Type B pancreatic cell (in vitro differentiated cells): ENCODE data around the gene RPS21. TPM values are rescaled to one million over a fixed set of nuclear protein-coding genes. Genes with fewer than 3 reads are reported as not detected.

ENCODE experiments used
- DNase-seq: peaks from one replicate; pipeline ENCODE4 v3.0.0; 2021; ENCODE audit warnings: mixed read lengths; ENCODE audit not compliant: unreplicated experiment; ENCODE audit errors: extremely low spot score
- H3K27ac Mint-ChIP-seq: 2 replicates; pipeline ENCODE4 v1.8.0; 2021; ENCODE audit warnings: mild to moderate bottlenecking, mixed read lengths
- H3K27me3 Mint-ChIP-seq: 2 replicates; pipeline ENCODE4 v1.8.0; 2021; ENCODE audit warnings: mixed read lengths
- H3K36me3 Mint-ChIP-seq: 2 replicates; pipeline ENCODE4 v1.8.0; 2021; ENCODE audit warnings: mixed read lengths
- H3K4me1 Mint-ChIP-seq: one replicate; pipeline ENCODE4 v1.8.0; 2021; ENCODE audit warnings: mixed read lengths; ENCODE audit not compliant: unreplicated experiment
- H3K4me3 Mint-ChIP-seq: 2 replicates; pipeline ENCODE4 v1.8.0; 2021; ENCODE audit warnings: mild to moderate bottlenecking, mixed read lengths
- H3K9me3 Mint-ChIP-seq: 2 replicates; pipeline ENCODE4 v1.8.0; 2021; ENCODE audit warnings: mixed read lengths
- total RNA-seq: library from RNA; stranded (reverse); gene quantifications from 2 replicates; pipeline ENCODE4 v1.2.1, GENCODE V29; 2021; ENCODE audit warnings: low replicate concordance
- TF ChIP-seq, protein P1 (sequence below): fragments of 200-600 bp; sonication (generic); conservative IDR thresholded peaks from 2 replicates; pipeline ENCODE4 v1.5.0; 2021; ENCODE audit warnings: antibody characterized with exemption, mild to moderate bottlenecking

RPS21 gene
- total RNA-seq, 1 donor from 2014 or later: 1,432 TPM

DNA sequence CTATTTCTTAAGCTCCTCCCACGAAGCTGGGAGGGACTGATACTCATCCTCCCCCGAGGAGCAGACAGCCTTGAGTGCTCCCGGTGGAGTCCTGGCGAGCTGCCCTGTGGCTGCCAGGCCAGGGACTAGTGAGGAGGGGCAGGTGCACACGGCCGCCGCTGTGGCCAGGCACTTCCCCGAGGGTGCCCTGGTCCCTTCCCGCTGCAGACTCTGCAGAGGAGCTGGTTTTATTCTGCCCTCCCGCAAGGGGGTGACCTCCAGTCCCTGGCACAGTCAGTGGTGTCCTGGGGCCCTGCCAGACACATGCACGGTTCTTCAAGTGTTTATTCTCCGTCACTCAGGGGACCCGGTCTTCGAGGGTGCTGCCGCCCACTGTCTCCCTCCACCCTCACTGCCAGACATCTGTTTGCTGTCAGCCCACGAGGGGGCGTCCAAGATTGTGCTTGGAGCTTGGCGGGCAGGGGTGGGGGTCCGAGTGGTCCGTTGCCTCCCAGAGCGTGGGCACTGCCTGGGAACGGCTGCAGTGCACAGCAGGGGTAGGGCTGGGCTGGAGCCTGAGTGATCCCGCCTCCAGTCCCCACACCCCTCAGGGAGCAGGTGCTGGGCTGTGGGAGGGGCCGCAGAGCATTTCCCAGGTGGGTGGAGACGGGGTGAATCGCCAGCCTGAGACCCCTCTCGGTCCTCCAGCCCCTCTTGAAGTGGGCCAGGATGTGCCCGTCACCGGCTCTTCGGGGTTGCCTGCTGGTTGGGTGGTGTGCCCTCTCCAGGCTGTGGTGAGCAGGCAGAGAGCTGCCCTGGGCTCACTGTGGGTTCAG, 23.2 kb downstream of the RPS21 start:
- Mint-ChIP-seq H3K4me1 (peaks cover 13% of the 10 kb centered on the region), H3K9me3 (no peaks in the 10 kb centered on the region), H3K4me3 (peak overlapping the region; percentile 45), H3K27ac (peak overlapping the region; percentile 70), H3K36me3 (no peaks in the 10 kb centered on the region), H3K27me3 (no peaks in the 10 kb centered on the region)
- TF ChIP-seq, protein P1, sequence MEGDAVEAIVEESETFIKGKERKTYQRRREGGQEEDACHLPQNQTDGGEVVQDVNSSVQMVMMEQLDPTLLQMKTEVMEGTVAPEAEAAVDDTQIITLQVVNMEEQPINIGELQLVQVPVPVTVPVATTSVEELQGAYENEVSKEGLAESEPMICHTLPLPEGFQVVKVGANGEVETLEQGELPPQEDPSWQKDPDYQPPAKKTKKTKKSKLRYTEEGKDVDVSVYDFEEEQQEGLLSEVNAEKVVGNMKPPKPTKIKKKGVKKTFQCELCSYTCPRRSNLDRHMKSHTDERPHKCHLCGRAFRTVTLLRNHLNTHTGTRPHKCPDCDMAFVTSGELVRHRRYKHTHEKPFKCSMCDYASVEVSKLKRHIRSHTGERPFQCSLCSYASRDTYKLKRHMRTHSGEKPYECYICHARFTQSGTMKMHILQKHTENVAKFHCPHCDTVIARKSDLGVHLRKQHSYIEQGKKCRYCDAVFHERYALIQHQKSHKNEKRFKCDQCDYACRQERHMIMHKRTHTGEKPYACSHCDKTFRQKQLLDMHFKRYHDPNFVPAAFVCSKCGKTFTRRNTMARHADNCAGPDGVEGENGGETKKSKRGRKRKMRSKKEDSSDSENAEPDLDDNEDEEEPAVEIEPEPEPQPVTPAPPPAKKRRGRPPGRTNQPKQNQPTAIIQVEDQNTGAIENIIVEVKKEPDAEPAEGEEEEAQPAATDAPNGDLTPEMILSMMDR: peak; percentile 78
- no peak for DNase-seq

DNA sequence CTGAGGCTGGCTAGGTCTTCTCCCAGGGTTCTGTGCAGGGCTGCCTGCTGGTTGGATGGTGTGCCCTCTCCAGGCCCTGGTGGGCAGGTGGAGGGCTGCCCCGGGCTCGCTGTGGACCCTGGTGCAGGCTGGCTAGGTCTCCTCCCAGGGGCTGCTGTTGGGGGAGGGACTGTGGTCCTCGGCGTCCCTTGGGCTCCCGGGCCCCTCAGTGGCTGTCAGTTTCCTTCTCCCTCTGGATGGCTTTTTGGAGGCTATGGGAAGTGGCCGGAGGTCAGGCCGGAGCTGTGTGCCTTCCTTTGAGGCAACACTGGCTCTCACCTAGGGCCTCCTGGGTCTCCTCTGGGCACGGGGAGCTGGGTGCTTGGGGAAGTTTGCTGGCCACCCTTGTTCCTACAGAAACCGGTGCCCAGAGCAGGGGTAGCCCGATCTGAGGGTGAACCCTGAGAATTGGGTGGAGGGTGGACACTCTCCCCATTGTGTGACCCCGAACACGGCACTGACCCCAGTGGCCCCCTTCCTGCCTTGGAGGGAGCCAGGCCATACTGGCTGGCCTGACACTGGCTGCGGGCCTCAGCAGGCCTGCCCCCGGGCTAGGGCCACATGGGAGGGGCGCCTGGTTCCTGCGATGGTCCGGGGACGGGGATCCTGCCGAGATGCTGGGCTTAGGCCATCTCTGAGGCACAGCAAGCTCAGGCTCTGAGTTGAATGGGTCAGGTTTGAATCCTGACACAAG, 24.0 kb downstream of the RPS21 start:
- H3K4me3 Mint-ChIP-seq: no peak overlapping the region
- no peak for DNase-seq
- TF ChIP-seq, protein P1: no peak
- no peaks in the 10 kb centered on the region for H3K9me3 Mint-ChIP-seq
- H3K36me3 Mint-ChIP-seq: no peaks in the 10 kb centered on the region
- peaks cover 9% of the 10 kb centered on the region for H3K4me1 Mint-ChIP-seq
- no peak overlapping the region for H3K27ac Mint-ChIP-seq
- H3K27me3 Mint-ChIP-seq: no peaks in the 10 kb centered on the region

DNA sequence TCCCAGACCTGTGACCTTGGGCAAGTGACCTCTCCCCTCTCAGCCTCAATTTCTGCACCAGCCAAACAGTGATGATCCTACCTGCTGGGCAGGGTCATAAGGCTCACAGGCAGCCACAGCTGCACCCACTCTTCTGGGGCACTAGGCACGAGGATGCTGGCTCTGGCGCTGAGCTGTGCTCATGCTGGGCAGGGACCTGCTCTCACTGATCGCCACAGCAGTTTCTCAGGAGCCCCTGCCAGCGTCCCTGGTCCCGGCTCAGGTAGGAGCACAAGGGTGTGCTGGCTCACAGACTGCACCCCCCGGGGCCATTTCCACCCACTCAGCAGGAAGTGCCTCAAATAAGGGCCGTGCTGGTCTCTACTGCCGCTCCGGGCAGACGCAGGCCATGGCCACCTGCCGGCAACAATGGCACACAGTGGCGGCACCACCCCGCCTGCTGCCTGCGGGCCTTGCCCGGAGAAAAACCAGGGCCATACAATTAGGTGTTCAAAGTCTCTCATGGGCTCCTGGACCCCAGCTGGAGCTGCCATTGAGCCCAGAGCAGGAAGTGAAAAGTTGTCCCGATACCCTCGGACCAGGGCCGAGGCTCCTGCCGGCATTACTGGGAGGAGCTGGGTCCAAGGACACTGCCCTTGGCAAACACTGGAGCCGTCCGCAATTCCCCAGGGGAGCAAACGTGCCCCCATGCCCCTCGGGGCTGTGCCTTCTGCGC, 24.7 kb downstream of the RPS21 start:
- Mint-ChIP-seq H3K27ac (no peak overlapping the region), H3K4me1 (peaks cover 9% of the 10 kb centered on the region), H3K27me3 (no peaks in the 10 kb centered on the region), H3K4me3 (no peak overlapping the region), H3K36me3 (no peaks in the 10 kb centered on the region), H3K9me3 (no peaks in the 10 kb centered on the region)
- TF ChIP-seq, protein P1: no peak
- DNase-seq: no peak

DNA sequence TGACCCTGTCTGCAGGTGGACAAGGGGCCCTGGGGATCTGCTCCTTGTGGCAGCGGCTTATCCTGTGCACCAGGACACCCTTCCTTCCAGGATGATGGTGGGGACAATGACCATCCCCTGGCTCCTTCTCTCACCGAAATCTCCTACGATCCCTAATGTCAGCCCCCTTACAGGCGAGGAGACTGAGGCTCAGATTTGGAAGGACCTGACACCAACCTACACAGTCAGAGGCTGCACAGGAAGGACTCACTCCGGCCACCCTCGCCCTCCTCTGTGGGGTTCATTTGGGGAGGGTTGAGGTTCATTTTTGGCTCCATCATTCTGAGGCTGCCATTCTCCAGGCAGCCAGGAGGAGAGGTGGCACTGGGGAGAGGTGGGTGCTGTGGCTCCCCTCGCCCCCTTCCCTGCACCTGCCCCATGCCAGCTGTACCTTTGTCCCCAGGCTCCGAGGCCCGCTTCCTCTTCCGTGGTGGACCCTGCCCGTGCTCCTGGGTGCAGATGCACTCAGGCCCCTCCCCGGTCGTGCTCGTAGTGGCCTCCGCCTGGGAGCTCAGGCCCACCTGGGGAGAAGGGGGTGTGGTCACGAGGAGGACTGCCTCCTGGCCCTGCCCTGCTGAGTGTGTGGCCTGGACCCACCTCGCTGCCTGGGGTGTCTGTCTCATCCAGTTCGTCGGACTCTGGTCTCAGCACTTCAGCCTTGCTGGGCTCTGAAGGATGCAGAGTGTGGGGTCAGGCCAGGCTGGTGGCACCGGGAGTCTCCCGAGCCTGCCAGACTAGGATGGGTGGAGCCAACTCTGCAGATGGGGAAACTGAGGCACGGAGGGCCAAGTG, 25.5 kb downstream of the RPS21 start:
- peaks cover 9% of the 10 kb centered on the region for H3K4me1 Mint-ChIP-seq
- H3K4me3 Mint-ChIP-seq: no peak overlapping the region
- no peak overlapping the region for H3K27ac Mint-ChIP-seq
- H3K9me3 Mint-ChIP-seq: no peaks in the 10 kb centered on the region
- no peak for DNase-seq
- no peaks in the 10 kb centered on the region for H3K36me3 Mint-ChIP-seq
- no peaks in the 10 kb centered on the region for H3K27me3 Mint-ChIP-seq
- TF ChIP-seq, protein P1: no peak

DNA sequence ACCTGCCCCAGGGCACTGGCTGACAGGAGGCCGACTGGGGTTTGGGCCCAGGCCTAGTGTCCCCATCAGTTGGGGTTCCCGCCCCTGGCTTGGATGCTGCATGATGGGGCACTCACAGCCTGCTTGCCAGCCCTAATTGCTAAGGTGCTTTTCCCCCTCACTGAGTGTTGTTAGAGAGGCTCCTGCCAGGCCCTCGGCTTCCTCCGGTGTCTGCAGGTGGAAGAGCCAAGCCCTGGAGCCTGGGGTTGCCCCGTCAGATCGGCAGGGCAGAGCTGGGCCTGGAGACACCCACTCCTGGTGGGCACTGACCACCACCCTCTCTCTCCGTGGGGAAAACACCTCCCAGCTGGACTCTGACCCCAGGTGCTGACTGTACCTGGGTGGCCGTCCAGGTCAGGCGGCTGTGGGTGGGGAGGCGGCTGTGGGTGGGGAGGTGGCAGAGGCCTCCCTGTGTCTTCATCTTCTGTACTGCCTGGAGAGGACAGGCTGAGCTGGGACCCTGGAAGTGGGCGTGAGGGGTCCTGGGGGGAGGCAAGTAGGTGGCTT, 26.2 kb downstream of the RPS21 start:
- no peaks in the 10 kb centered on the region for H3K36me3 Mint-ChIP-seq
- peaks cover 9% of the 10 kb centered on the region for H3K4me1 Mint-ChIP-seq
- no peaks in the 10 kb centered on the region for H3K9me3 Mint-ChIP-seq
- TF ChIP-seq, protein P1: no peak
- H3K27ac Mint-ChIP-seq: no peak overlapping the region
- DNase-seq: no peak
- no peak overlapping the region for H3K4me3 Mint-ChIP-seq
- H3K27me3 Mint-ChIP-seq: no peaks in the 10 kb centered on the region
